WTC11 (cell line): ENCODE data around the gene EPO. TPM values are rescaled to one million over a fixed set of nuclear protein-coding genes. Genes with fewer than 3 reads are reported as not detected.
A peak's percentile ranks its signal among the peaks of the same experiment; 100 is the strongest.

Experiments
- ATF1 ChIP-seq: sonication (generic); formaldehyde crosslinking; IDR thresholded peaks from 2 replicates; pipeline ENCODE4 v1.8.1; 2023; ENCODE audit warnings: mild to moderate bottlenecking, moderate library complexity, missing genetic modification reagents
- CBFB ChIP-seq: sonication (generic); formaldehyde crosslinking; IDR thresholded peaks from 2 replicates; pipeline ENCODE4 v1.8.1; 2022; ENCODE audit warnings: mild to moderate bottlenecking, low read depth, missing genetic modification reagents
- CREB1 ChIP-seq: sonication (generic); formaldehyde crosslinking; IDR thresholded peaks from 2 replicates; pipeline ENCODE4 v1.8.0; 2023; ENCODE audit warnings: mild to moderate bottlenecking, missing genetic modification reagents
- FOXJ3 ChIP-seq: sonication (generic); formaldehyde crosslinking; IDR thresholded peaks from 2 replicates; pipeline ENCODE4 v1.9.0; 2021; ENCODE audit warnings: missing genetic modification reagents, mild to moderate bottlenecking, borderline replicate concordance
- GRHL2 ChIP-seq: fragments of 250-450 bp; sonication (Bioruptor Pico); IDR thresholded peaks from 2 replicates; pipeline ENCODE4 v1.8.0; 2022; ENCODE audit warnings: mild to moderate bottlenecking, moderate library complexity; ENCODE audit not compliant: insufficient replicate concordance, severe bottlenecking
- HMGA2 ChIP-seq: fragments of 250-450 bp; sonication (Bioruptor Pico); IDR thresholded peaks from 2 replicates; pipeline ENCODE4 v1.4.0; 2021; ENCODE audit warnings: mild to moderate bottlenecking, moderate library complexity
- KAT7 ChIP-seq: sonication (generic); formaldehyde crosslinking; IDR thresholded peaks from 2 replicates; pipeline ENCODE4 v1.8.1; 2023; ENCODE audit warnings: missing genetic modification reagents, mild to moderate bottlenecking, borderline replicate concordance
- MXD4 ChIP-seq: fragments of 250-450 bp; sonication (Bioruptor Pico); IDR thresholded peaks from 2 replicates; pipeline ENCODE4 v1.8.0; 2021; ENCODE audit warnings: mild to moderate bottlenecking, moderate library complexity, borderline replicate concordance
- NR3C1 ChIP-seq: sonication (generic); formaldehyde crosslinking; conservative IDR thresholded peaks from 2 replicates; pipeline ENCODE4 v1.8.1; 2023; ENCODE audit warnings: low read depth, mild to moderate bottlenecking, missing genetic modification reagents
- RORB ChIP-seq: fragments of 250-450 bp; sonication (Bioruptor Pico); IDR thresholded peaks from 2 replicates; pipeline ENCODE4 v1.9.0; 2021; ENCODE audit warnings: mild to moderate bottlenecking
- SP1 ChIP-seq: sonication (generic); formaldehyde crosslinking; conservative IDR thresholded peaks from 2 replicates; pipeline ENCODE4 v1.8.1; 2022; ENCODE audit warnings: missing genetic modification reagents
- ZNF219 ChIP-seq: sonication (generic); formaldehyde crosslinking; IDR thresholded peaks from 2 replicates; pipeline ENCODE4 v1.8.0; 2023; ENCODE audit warnings: missing genetic modification reagents, mild to moderate bottlenecking, borderline replicate concordance
- ZNF423 ChIP-seq: fragments of 250-450 bp; sonication (Bioruptor Pico); IDR thresholded peaks from 2 replicates; pipeline ENCODE4 v2.1.2; 2022; ENCODE audit warnings: mild to moderate bottlenecking, moderate library complexity
- total RNA-seq: library from RNA; stranded (reverse); gene quantifications from 3 replicates; pipeline ENCODE4 v1.2.3, GENCODE V29; 2021
- TF ChIP-seq, protein P1 (sequence below): sonication (generic); formaldehyde crosslinking; IDR thresholded peaks from 2 replicates; pipeline ENCODE4 v1.8.0; 2022; ENCODE audit warnings: mild to moderate bottlenecking, missing genetic modification reagents
- TF ChIP-seq, protein P2 (sequence below): sonication (generic); formaldehyde crosslinking; IDR thresholded peaks from 2 replicates; pipeline ENCODE4 v1.8.1; 2022; ENCODE audit warnings: low read depth, missing genetic modification reagents, borderline replicate concordance
- TF ChIP-seq, protein P3 (sequence below): sonication (generic); formaldehyde crosslinking; IDR thresholded peaks from 2 replicates; pipeline ENCODE4 v1.8.0; 2022; ENCODE audit warnings: mild to moderate bottlenecking, missing genetic modification reagents
- TF ChIP-seq, protein P4 (sequence below): sonication (generic); formaldehyde crosslinking; IDR thresholded peaks from 2 replicates; pipeline ENCODE4 v1.8.1; 2023; ENCODE audit warnings: mild to moderate bottlenecking, missing genetic modification reagents
- TF ChIP-seq, protein P5 (sequence below): sonication (generic); formaldehyde crosslinking; IDR thresholded peaks from 2 replicates; pipeline ENCODE4 v1.8.1; 2023; ENCODE audit warnings: mild to moderate bottlenecking, missing genetic modification reagents, borderline replicate concordance
- TF ChIP-seq, protein P6 (sequence below): fragments of 250-450 bp; sonication (Bioruptor Pico); IDR thresholded peaks from 2 replicates; pipeline ENCODE4 v2.1.2; 2022; ENCODE audit warnings: mild to moderate bottlenecking, moderate library complexity
- TF ChIP-seq, protein P7 (sequence below): sonication (generic); formaldehyde crosslinking; IDR thresholded peaks from 2 replicates; pipeline ENCODE4 v1.8.1; 2022; ENCODE audit warnings: mild to moderate bottlenecking, missing genetic modification reagents, moderate library complexity, borderline replicate concordance
- TF ChIP-seq, protein P8 (sequence below): sonication (generic); formaldehyde crosslinking; conservative IDR thresholded peaks from 2 replicates; pipeline ENCODE4 v1.8.1; 2023; ENCODE audit warnings: mild to moderate bottlenecking, low read depth, missing genetic modification reagents, moderate library complexity

Gene EPO
- total RNA-seq, 1 experiment from 2014 or later = 0.63 TPM

DNA sequence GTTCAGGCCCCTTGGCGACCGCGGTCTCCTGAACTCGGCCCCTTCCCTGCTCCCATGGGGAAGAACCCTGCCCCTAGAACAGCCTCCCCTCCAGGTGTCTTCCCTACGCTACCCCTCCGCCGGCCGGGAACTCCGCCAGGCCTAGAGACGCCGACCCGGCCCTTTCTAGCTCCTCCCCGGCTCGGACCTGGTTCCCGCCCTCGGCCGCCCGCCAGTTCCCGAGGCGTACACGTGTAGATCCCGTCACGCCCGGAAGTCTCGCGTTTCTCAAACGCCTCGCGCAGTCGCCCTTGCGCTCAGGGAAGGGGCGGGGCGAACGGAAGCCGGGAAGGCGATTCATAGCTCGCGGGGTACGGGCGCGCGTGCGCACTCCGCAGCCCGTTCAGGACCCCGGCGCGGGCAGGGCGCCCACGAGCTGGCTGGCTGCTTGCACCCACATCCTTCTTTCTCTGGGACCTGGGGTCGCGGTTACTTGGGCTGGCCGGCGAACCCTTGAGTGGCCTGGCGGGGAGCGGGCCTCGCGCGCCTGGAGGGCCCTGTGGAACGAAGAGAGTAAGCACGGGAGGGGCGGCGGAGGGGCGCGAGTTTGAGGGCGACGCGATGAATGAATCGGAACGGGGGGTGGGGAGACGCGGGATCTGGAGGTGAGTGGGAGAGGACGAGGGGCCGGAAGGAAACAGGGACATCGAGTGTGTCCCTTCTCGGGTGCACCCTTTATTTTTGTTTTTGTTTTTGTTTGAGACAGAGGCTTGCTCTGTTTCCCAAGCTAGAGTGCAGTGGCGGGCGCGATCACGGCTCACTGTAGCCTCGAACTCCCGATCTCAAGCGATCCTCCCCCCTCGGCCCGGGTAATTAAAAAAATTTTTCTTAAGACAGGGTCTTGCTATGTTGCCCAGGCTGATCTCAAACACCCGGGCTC lies 14.3 kb upstream of the EPO start, which contains the start of gene POP7 (continued):
- TF ChIP-seq, protein P1, sequence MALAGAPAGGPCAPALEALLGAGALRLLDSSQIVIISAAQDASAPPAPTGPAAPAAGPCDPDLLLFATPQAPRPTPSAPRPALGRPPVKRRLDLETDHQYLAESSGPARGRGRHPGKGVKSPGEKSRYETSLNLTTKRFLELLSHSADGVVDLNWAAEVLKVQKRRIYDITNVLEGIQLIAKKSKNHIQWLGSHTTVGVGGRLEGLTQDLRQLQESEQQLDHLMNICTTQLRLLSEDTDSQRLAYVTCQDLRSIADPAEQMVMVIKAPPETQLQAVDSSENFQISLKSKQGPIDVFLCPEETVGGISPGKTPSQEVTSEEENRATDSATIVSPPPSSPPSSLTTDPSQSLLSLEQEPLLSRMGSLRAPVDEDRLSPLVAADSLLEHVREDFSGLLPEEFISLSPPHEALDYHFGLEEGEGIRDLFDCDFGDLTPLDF = no peak
- TF ChIP-seq CREB1 (CRISPR knock-in tag) = no peak
- no peak for TF ChIP-seq RORB (CRISPR knock-in tag)
- TF ChIP-seq, protein P2, sequence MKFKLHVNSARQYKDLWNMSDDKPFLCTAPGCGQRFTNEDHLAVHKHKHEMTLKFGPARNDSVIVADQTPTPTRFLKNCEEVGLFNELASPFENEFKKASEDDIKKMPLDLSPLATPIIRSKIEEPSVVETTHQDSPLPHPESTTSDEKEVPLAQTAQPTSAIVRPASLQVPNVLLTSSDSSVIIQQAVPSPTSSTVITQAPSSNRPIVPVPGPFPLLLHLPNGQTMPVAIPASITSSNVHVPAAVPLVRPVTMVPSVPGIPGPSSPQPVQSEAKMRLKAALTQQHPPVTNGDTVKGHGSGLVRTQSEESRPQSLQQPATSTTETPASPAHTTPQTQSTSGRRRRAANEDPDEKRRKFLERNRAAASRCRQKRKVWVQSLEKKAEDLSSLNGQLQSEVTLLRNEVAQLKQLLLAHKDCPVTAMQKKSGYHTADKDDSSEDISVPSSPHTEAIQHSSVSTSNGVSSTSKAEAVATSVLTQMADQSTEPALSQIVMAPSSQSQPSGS (CRISPR knock-in tag) = no peak
- no peak for TF ChIP-seq KAT7
- no peak for TF ChIP-seq GRHL2 (CRISPR knock-in tag)
- TF ChIP-seq, protein P3, sequence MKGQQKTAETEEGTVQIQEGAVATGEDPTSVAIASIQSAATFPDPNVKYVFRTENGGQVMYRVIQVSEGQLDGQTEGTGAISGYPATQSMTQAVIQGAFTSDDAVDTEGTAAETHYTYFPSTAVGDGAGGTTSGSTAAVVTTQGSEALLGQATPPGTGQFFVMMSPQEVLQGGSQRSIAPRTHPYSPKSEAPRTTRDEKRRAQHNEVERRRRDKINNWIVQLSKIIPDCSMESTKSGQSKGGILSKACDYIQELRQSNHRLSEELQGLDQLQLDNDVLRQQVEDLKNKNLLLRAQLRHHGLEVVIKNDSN (CRISPR knock-in tag) = peak; percentile 79
- TF ChIP-seq, protein P4, sequence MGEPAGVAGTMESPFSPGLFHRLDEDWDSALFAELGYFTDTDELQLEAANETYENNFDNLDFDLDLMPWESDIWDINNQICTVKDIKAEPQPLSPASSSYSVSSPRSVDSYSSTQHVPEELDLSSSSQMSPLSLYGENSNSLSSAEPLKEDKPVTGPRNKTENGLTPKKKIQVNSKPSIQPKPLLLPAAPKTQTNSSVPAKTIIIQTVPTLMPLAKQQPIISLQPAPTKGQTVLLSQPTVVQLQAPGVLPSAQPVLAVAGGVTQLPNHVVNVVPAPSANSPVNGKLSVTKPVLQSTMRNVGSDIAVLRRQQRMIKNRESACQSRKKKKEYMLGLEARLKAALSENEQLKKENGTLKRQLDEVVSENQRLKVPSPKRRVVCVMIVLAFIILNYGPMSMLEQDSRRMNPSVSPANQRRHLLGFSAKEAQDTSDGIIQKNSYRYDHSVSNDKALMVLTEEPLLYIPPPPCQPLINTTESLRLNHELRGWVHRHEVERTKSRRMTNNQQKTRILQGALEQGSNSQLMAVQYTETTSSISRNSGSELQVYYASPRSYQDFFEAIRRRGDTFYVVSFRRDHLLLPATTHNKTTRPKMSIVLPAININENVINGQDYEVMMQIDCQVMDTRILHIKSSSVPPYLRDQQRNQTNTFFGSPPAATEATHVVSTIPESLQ (CRISPR knock-in tag) = no peak
- no peak for TF ChIP-seq ZNF219 (CRISPR knock-in tag)
- TF ChIP-seq, protein P5, sequence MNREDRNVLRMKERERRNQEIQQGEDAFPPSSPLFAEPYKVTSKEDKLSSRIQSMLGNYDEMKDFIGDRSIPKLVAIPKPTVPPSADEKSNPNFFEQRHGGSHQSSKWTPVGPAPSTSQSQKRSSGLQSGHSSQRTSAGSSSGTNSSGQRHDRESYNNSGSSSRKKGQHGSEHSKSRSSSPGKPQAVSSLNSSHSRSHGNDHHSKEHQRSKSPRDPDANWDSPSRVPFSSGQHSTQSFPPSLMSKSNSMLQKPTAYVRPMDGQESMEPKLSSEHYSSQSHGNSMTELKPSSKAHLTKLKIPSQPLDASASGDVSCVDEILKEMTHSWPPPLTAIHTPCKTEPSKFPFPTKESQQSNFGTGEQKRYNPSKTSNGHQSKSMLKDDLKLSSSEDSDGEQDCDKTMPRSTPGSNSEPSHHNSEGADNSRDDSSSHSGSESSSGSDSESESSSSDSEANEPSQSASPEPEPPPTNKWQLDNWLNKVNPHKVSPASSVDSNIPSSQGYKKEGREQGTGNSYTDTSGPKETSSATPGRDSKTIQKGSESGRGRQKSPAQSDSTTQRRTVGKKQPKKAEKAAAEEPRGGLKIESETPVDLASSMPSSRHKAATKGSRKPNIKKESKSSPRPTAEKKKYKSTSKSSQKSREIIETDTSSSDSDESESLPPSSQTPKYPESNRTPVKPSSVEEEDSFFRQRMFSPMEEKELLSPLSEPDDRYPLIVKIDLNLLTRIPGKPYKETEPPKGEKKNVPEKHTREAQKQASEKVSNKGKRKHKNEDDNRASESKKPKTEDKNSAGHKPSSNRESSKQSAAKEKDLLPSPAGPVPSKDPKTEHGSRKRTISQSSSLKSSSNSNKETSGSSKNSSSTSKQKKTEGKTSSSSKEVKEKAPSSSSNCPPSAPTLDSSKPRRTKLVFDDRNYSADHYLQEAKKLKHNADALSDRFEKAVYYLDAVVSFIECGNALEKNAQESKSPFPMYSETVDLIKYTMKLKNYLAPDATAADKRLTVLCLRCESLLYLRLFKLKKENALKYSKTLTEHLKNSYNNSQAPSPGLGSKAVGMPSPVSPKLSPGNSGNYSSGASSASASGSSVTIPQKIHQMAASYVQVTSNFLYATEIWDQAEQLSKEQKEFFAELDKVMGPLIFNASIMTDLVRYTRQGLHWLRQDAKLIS (CRISPR knock-in tag) = no peak
- no peak for TF ChIP-seq ATF1 (CRISPR knock-in tag)
- TF ChIP-seq, protein P6, sequence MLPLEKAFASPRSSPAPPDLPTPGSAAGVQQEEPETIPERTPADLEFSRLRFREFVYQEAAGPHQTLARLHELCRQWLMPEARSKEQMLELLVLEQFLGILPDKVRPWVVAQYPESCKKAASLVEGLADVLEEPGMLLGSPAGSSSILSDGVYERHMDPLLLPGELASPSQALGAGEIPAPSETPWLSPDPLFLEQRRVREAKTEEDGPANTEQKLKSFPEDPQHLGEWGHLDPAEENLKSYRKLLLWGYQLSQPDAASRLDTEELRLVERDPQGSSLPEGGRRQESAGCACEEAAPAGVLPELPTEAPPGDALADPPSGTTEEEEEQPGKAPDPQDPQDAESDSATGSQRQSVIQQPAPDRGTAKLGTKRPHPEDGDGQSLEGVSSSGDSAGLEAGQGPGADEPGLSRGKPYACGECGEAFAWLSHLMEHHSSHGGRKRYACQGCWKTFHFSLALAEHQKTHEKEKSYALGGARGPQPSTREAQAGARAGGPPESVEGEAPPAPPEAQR (CRISPR knock-in tag) = no peak
- TF ChIP-seq, protein P7, sequence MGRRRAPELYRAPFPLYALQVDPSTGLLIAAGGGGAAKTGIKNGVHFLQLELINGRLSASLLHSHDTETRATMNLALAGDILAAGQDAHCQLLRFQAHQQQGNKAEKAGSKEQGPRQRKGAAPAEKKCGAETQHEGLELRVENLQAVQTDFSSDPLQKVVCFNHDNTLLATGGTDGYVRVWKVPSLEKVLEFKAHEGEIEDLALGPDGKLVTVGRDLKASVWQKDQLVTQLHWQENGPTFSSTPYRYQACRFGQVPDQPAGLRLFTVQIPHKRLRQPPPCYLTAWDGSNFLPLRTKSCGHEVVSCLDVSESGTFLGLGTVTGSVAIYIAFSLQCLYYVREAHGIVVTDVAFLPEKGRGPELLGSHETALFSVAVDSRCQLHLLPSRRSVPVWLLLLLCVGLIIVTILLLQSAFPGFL = no peak
- no peak for TF ChIP-seq FOXJ3 (CRISPR knock-in tag)
- no peak for TF ChIP-seq ZNF423 (CRISPR knock-in tag)
- TF ChIP-seq HMGA2 (CRISPR knock-in tag) = no peak
- no peak for TF ChIP-seq CBFB
- peak; percentile 98 for TF ChIP-seq SP1
- TF ChIP-seq MXD4 (CRISPR knock-in tag) = no peak
- TF ChIP-seq NR3C1 (CRISPR knock-in tag) = no peak
- TF ChIP-seq, protein P8, sequence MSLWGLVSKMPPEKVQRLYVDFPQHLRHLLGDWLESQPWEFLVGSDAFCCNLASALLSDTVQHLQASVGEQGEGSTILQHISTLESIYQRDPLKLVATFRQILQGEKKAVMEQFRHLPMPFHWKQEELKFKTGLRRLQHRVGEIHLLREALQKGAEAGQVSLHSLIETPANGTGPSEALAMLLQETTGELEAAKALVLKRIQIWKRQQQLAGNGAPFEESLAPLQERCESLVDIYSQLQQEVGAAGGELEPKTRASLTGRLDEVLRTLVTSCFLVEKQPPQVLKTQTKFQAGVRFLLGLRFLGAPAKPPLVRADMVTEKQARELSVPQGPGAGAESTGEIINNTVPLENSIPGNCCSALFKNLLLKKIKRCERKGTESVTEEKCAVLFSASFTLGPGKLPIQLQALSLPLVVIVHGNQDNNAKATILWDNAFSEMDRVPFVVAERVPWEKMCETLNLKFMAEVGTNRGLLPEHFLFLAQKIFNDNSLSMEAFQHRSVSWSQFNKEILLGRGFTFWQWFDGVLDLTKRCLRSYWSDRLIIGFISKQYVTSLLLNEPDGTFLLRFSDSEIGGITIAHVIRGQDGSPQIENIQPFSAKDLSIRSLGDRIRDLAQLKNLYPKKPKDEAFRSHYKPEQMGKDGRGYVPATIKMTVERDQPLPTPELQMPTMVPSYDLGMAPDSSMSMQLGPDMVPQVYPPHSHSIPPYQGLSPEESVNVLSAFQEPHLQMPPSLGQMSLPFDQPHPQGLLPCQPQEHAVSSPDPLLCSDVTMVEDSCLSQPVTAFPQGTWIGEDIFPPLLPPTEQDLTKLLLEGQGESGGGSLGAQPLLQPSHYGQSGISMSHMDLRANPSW = no peak
